Kidney (tissue), 14 donors: ENCODE data around the gene ZSWIM5. TPM values are rescaled to one million over a fixed set of nuclear protein-coding genes. Genes with fewer than 3 reads are reported as not detected.

ENCODE experiments used
- DNase-seq, 5 donors: peaks; one replicate each; pipeline ENCODE4 v3.0.0-alpha.2; 2013 to 2020
- FAIRE-seq: peaks from 2 replicates; lab custom pipeline; 2012; peaks lifted over from hg19 to GRCh38; lab: Jason Lieb, UNC
- H3K27ac ChIP-seq, 2 donors: one replicate each; pipeline ENCODE4 v1.7.0; 2013; ENCODE audit warnings: low read depth in 2 of 2, low read length in 2 of 2, inconsistent platforms in 1 of 2
- H3K27me3 ChIP-seq: one replicate; pipeline ENCODE4 v1.7.1; 2013; ENCODE audit warnings: low read length, inconsistent platforms; ENCODE audit not compliant: control insufficient read depth, insufficient read depth
- H3K36me3 ChIP-seq, 3 donors: one replicate each; pipeline versions ENCODE4 v1.7.0 to v1.7.1; 2013; ENCODE audit warnings: low read length in 3 of 3, control low read depth in 1 of 3, inconsistent platforms in 1 of 3; ENCODE audit not compliant: insufficient read depth in 3 of 3, control insufficient read depth in 2 of 3
- H3K4me1 ChIP-seq, 3 donors: one replicate each; pipeline versions ENCODE4 v1.7.0 to v1.7.1; 2013; ENCODE audit warnings: low read length in 3 of 3, inconsistent platforms in 1 of 3, low read depth in 1 of 3; ENCODE audit not compliant: control insufficient read depth in 2 of 3, insufficient read depth in 2 of 3
- H3K4me3 ChIP-seq, 3 donors: one replicate each; pipeline versions ENCODE4 v1.7.0 to v1.8.1; 2013; ENCODE audit warnings: low read length in 3 of 3, control low read depth in 1 of 3, inconsistent platforms in 1 of 3
- H3K9ac ChIP-seq, 3 donors: one replicate each; pipeline versions ENCODE4 v1.7.0 to v1.7.1; 2013; ENCODE audit warnings: low read length in 3 of 3, control low read depth in 1 of 3, inconsistent platforms in 1 of 3
- H3K9me3 ChIP-seq, 3 donors: one replicate each; pipeline versions ENCODE4 v1.7.0 to v1.7.1; 2013; ENCODE audit warnings: low read length in 3 of 3, control low read depth in 1 of 3, inconsistent platforms in 1 of 3; ENCODE audit not compliant: control insufficient read depth in 2 of 3, insufficient read depth in 1 of 3
- CTCF ChIP-seq: IDR thresholded peaks from 3 replicates; pipeline ENCODE4 v1.5.1; 2012; ENCODE audit warnings: mild to moderate bottlenecking, moderate library complexity, borderline replicate concordance; ENCODE audit not compliant: insufficient read depth; ENCODE audit errors: extremely low read depth
- intact Hi-C: fragments of 100-400 bp; cut with DNase I; formaldehyde crosslinking; loops from one replicate; pipeline ENCODE4 v1.11.1; 2022
- polyA plus RNA-seq: library from polyadenylated mRNA; stranded (reverse); fragments of 350-450 nt; fragmentation: Illumina TruSeq; extraction: RNeasy Lipid Tissue Mini Kit (QIAGEN cat#74804); gene quantifications from one replicate; pipeline ENCODE4 v1.2.3, GENCODE V29; 2014; ENCODE audit warnings: low read depth, low replicate concordance; ENCODE audit not compliant: insufficient read depth
- total RNA-seq: library from RNA; stranded (reverse); fragmentation: NEBNext Ultra II Directional; extraction: Animal tissue kit (Norgen Biotek cat#: 25700); gene quantifications from one replicate; pipeline ENCODE4 v1.2.1, GENCODE V29; 2021
- donor health status: control.
- donor health status: control.
- donor health status: control.
- donor health status: control.
- donor health status: control.
- donor health status: DM: yes; HTN: yes; CAD: no.
- donor health status: Normal renal cell carcinoma (clear cell type).

Gene ZSWIM5
- total and polyA plus RNA-seq, 2 donors from 2014 or later, result 1.9 to 4.8 TPM

DNA sequence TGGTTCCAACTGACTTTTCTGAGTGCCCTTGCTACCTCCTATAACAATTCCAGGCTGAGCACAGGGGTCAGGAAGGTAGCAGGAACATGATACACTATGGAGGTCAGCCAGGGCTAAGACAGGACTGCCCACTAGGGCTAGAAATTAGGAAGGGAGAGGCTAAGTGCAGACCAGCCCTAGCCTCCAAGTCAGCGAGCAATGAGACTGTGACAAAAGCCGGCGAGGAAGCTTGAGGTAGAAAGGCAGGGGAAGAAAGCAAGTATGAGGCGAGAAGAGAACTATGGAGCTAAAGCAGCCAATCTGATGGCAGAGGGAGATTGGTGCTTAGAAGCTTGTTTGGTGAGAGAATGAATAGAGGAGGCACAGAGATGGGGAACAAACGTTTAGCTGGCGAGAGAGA lies 189.6 kb downstream of the ZSWIM5 start:
- Histone ChIP-seq H3K36me3 (peaks cover 4 to 9% (median 7%) of the 10 kb centered on the region in 3 donors), H3K9ac (no peak overlapping the region), H3K27me3 (no peaks in the 10 kb centered on the region), H3K27ac (no peak overlapping the region), H3K9me3 (no peaks in the 10 kb centered on the region), H3K4me1 (peaks cover under 1 to 19% (median under 1%) of the 10 kb centered on the region in 3 donors), H3K4me3 (no peak overlapping the region)
- DNase-seq (no peak), FAIRE-seq (no peak)
- TF ChIP-seq CTCF, result no peak
- intact Hi-C loops, result loop anchor here (5.0 kb wide), 1 partner anchor 281 kb away; no protein-coding TSS in a partner anchor

DNA sequence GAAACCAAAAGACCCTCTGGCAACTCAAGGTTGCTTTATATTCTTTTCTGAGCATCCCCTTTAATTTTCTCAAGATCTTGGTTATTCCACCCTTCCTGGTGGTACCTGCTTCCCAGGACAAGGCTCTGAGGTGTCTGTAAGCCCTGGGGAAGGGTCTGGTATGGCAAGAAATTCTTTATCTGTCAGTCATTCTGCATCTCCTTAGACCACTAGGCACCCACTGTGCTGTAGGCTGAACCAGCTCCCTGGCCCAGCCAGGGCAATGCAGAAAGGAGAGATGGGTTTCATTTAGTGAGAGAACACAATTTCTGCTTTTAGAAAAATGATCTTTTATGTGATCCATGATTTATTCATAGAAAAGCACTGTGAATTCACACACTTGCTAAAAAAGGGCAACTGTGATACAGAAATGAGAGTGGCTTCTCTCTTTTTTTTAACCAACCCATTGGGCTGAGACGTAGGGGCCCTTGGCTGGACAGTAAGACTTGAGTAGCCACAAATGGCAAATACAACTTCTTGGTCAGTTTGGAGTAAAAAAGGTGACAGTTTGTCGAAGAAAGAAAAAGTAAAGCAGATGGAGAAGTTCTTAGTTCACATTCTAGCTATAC lies 190.2 kb downstream of the ZSWIM5 start:
- H3K9ac ChIP-seq, result no peak overlapping the region
- FAIRE-seq, result no peak

DNA sequence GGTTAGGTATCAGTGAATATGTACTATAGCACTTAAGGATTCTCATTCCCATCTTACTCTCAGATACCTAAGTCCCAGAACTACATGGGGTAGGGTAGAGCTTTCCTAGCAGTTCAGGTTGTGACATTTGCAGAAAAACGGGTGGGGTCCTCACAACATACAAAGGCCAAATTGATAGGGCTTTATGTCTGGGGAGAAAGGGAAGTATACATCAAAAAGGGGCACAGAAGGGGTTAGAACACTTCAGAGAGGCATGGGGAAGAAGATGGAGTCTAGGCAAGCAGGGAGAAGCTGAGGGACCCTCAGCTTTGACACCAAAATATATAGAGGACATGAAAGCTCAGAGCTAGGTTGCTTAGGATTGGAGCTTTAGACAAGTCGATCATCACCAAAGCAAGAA lies 190.7 kb downstream of the ZSWIM5 start:
- intact Hi-C loops, result loop anchor here (5.0 kb wide), 1 partner anchor 282 kb away; no protein-coding TSS in a partner anchor
- Histone ChIP-seq H3K9me3 (no peaks in the 10 kb centered on the region), H3K4me1 (peaks cover 6 to 25% (median 6%) of the 10 kb centered on the region in 3 donors), H3K27me3 (no peaks in the 10 kb centered on the region), H3K4me3 (no peak overlapping the region), H3K36me3 (peaks cover 4 to 9% (median 7%) of the 10 kb centered on the region in 3 donors), H3K27ac (no peak overlapping the region), H3K9ac (no peak overlapping the region)
- DNase-seq, result no peak
- no peak for TF ChIP-seq CTCF
- no peak for FAIRE-seq

More for the DNA sequence above, 190.2 kb downstream of the ZSWIM5 start:
- H3K4me1 ChIP-seq, result peaks cover 6 to 25% (median 6%) of the 10 kb centered on the region in 3 donors
- no peaks in the 10 kb centered on the region for H3K9me3 ChIP-seq
- no peak overlapping the region for H3K27ac ChIP-seq
- H3K36me3 ChIP-seq, result peaks cover 4 to 9% (median 7%) of the 10 kb centered on the region in 3 donors
- DNase-seq, result no peak
- intact Hi-C loops, result loop anchor here (5.0 kb wide), 1 partner anchor 281 kb away; no protein-coding TSS in a partner anchor
- TF ChIP-seq CTCF, result no peak
- H3K4me3 ChIP-seq, result no peak overlapping the region
- no peaks in the 10 kb centered on the region for H3K27me3 ChIP-seq
